T-cell (primary cell): ENCODE measurements around the gene ARHGAP40. TPM values are rescaled to one million over a fixed set of nuclear protein-coding genes. Genes with fewer than 3 reads are reported as not detected.

Source experiments
- ATAC-seq, 4 experiments: fragments of 200-7000 bp in 3 of 4; fragments of 150-1000 bp in 1 of 4; cut with Tn5 transposase; replicated peaks in 1 of 4; 1 replicate in 3 of 4; 2 replicates in 1 of 4; pipeline ENCODE4 v1.10.0; 2021; ENCODE audit warnings: moderate library complexity in 3 of 4, mild to moderate bottlenecking in 2 of 4, moderate number of reproducible peaks in 1 of 4
- CTCF ChIA-PET, 2 donors: fragments of 300-600 bp; sonication (Branson Sonifier 250); formaldehyde crosslinking; loops; one replicate each; lab custom pipeline; 2022; ENCODE audit warnings: antibody characterized with exemption in 2 of 2; lab: Charles Lee
- POLR2A ChIA-PET, 2 donors: fragments of 300-600 bp; sonication (Branson Sonifier 250); formaldehyde crosslinking; loops; one replicate each; lab custom pipeline; 2022; ENCODE audit warnings: antibody characterized with exemption in 2 of 2; lab: Charles Lee
- DNase-seq, 35 experiments: peaks; one replicate each; pipeline versions ENCODE4 v3.0.0 to v3.0.0-alpha.2; 2013 to 2023
- H3K27ac ChIP-seq: one replicate; pipeline ENCODE4 v1.5.1; 2013; ENCODE audit warnings: low read length
- H3K27me3 ChIP-seq, 2 experiments: replicated peaks in 1 of 2; 1 replicate in 1 of 2; 2 replicates in 1 of 2; pipeline versions ENCODE4 v1.6.1 to v1.7.0; 2013; ENCODE audit warnings: low read length in 1 of 2, mixed read lengths in 1 of 2; ENCODE audit not compliant: control insufficient read depth in 2 of 2, insufficient read depth in 2 of 2; ENCODE audit errors: extremely low read depth in 1 of 2
- H3K36me3 ChIP-seq, 2 donors: 1 replicate in 1 of 2; 2 replicates in 1 of 2; pipeline versions ENCODE4 v1.6.1 to v1.7.0; 2013; ENCODE audit warnings: low read length in 1 of 2; ENCODE audit not compliant: control insufficient read depth in 2 of 2, insufficient read depth in 1 of 2; ENCODE audit errors: extremely low read depth in 1 of 2
- H3K4me1 ChIP-seq, 2 experiments: 1 replicate in 1 of 2; 2 replicates in 1 of 2; pipeline versions ENCODE4 v1.6.1 to v1.7.0; 2013; ENCODE audit warnings: low read length in 2 of 2, mixed read lengths in 1 of 2; ENCODE audit not compliant: insufficient read depth in 2 of 2, control insufficient read depth in 1 of 2; ENCODE audit errors: extremely low read depth in 1 of 2
- H3K4me3 ChIP-seq, 2 donors: 1 replicate in 1 of 2; 2 replicates in 1 of 2; pipeline versions ENCODE4 v1.5.1 to v1.7.0; 2013; ENCODE audit warnings: mild to moderate bottlenecking in 2 of 2, low read length in 1 of 2, moderate library complexity in 1 of 2; ENCODE audit not compliant: control insufficient read depth in 1 of 2; ENCODE audit errors: extremely low read depth in 1 of 2
- H3K9me3 ChIP-seq: 2 replicates; pipeline ENCODE4 v1.7.0; 2013
- H3K27ac Mint-ChIP-seq, 2 donors: one replicate each; pipeline ENCODE4 v1.8.0; 2020 to 2021; ENCODE audit warnings: mild to moderate bottlenecking in 2 of 2, mixed read lengths in 2 of 2
- H3K27me3 Mint-ChIP-seq, 2 donors: one replicate each; pipeline ENCODE4 v1.8.0; 2021 to 2022; ENCODE audit warnings: mixed read lengths in 2 of 2
- H3K36me3 Mint-ChIP-seq: one replicate; pipeline ENCODE4 v1.8.0; 2021; ENCODE audit warnings: mixed read lengths
- H3K4me1 Mint-ChIP-seq, 3 donors: one replicate each; pipeline ENCODE4 v1.8.0; 2020 to 2022; ENCODE audit warnings: mixed read lengths in 3 of 3, mild to moderate bottlenecking in 1 of 3
- H3K4me3 Mint-ChIP-seq, 3 donors: one replicate each; pipeline ENCODE4 v1.8.0; 2020 to 2022; ENCODE audit warnings: mild to moderate bottlenecking in 3 of 3, mixed read lengths in 3 of 3, moderate library complexity in 3 of 3
- H3K9me3 Mint-ChIP-seq, 3 donors: one replicate each; pipeline ENCODE4 v1.8.0; 2020 to 2022; ENCODE audit warnings: mixed read lengths in 3 of 3
- WGBS: methylation state at CpG from one replicate; pipeline ENCODE4 v1.1.5; 2013; ENCODE audit warnings: missing lambda C conversion rate; ENCODE audit not compliant: insufficient coverage; 5-methylcytosine and 5-hydroxymethylcytosine counted together
- total RNA-seq, 35 experiments: library from RNA in 6 of 35; stranded (reverse) in 6 of 35; fragments of 120-200 nt in 1 of 35; gene quantifications; one replicate each; pipeline versions ENCODE4 v1.2.1 to v1.2.4 and lab custom pipeline; 2013 to 2026

The ARHGAP40 gene
- total RNA-seq, 5 donors from 2014 or later (not counting 1 experiment from before 2014, with no cell fraction given): 0.28 TPM; not detected in 4

DNA sequence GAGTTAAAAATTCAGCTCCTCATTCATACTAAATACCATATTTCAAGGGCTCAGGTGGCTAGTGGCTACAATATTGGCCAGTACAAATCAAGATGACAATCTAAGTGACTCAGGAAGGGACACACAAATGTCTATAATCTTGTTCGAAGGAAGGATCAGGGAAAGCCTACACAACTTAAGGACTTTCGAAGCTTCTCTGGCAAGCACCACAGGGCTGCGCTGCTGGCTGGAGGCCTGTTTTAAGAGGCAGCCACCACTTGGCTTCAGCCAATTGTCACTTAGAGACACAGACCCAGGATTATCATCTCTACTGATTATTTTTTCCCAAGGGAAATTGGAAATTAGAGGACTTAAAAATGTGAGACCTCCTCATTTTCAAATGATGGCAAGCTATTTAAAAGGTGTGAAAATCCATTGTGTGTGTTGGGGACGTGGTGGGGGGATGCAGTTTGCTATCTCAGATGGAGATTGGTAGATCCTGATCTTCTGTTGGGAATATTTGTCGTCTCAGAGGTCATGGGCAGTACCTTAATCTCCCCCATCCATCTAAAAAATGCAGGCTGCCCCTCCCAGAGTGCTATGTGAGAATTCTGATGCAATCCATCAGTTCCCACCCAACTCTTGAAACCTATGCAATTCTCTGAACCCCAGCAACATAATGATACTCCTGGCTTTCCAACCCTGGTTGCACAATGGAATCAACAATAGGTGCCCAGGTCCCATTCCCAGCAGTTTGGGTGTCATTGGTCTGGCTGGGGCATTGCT lies 11.3 kb downstream of the ARHGAP40 start:
- ChIA-PET CTCF (no interaction called here), POLR2A (no interaction called here)
- Histone ChIP-seq H3K4me3 (no peak overlapping the region), H3K4me1 (no peaks in the 10 kb centered on the region), H3K36me3 (no peaks in the 10 kb centered on the region), H3K27ac (no peak overlapping the region), H3K27me3 (peaks cover 0 to 29% of the 10 kb centered on the region in 2 experiments), H3K9me3 (no peaks in the 10 kb centered on the region)
- Mint-ChIP-seq H3K4me3 (no peak overlapping the region), H3K27me3 (peaks cover 20 to 21% of the 10 kb centered on the region in 2 donors), H3K36me3 (no peaks in the 10 kb centered on the region), H3K27ac (no peak overlapping the region), H3K9me3 (no peaks in the 10 kb centered on the region), H3K4me1 (no peaks in the 10 kb centered on the region)
- WGBS: 100% methylated on average over 2 of the region's 5 CpGs
- ATAC-seq (no peak), DNase-seq (no peak)

DNA sequence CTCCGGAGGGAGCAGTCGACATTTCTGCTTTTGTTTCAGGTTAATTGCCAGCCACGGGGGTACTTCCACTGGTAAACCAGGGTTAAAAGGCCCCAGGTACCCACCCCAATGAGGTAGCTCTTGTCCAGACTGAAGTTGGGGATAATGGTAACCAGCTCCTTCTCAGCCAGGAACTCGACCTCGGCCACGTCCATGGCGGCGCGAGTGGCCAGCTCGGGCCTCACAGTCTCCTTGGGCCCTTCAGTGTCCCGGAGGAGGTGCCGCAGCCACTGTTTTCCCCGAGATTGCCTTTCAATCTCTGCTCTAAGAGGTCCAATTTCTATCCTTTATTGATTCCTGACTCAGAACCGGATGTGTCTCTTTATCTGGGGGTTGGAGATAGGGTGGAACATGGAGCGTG lies 13.7 kb downstream of the ARHGAP40 start:
- Mint-ChIP-seq H3K4me1 (no peaks in the 10 kb centered on the region), H3K36me3 (no peaks in the 10 kb centered on the region), H3K27me3 (peaks cover 29 to 31% of the 10 kb centered on the region in 2 donors), H3K4me3 (no peak overlapping the region), H3K27ac (no peak overlapping the region), H3K9me3 (no peaks in the 10 kb centered on the region)
- H3K4me1 ChIP-seq: no peaks in the 10 kb centered on the region
- H3K27ac ChIP-seq: no peak overlapping the region
- H3K27me3 ChIP-seq: peaks cover 0 to 32% of the 10 kb centered on the region in 2 experiments
- POLR2A ChIA-PET: no interaction called here
- CTCF ChIA-PET: no interaction called here
- ATAC-seq (no peak), DNase-seq (no peak)
- WGBS: 85% methylated on average over 12 of the region's 15 CpGs
- H3K9me3 ChIP-seq: no peaks in the 10 kb centered on the region
- no peak overlapping the region for H3K4me3 ChIP-seq
- no peaks in the 10 kb centered on the region for H3K36me3 ChIP-seq

DNA sequence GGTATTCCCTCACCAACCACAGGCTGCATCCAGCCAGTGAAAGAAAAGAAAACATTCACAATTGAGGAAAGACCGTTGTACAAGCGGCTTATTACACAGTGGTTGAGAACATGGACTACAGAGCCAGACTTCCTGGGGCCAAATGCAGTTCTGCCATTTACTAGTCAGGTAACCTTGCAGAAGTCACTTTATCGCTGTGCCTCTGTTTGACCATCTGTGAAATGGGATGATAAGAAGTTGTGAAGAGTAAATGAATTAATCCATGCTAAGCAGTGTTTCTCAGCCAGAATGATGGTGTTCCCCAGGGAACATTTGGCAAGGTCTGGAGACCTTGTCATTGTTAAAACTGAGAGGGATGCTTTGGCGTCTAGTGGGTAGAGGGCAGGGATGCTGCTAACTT lies 14.8 kb downstream of the ARHGAP40 start:
- Mint-ChIP-seq H3K4me3 (no peak overlapping the region), H3K27me3 (peaks cover 35 to 36% of the 10 kb centered on the region in 2 donors), H3K27ac (no peak overlapping the region), H3K9me3 (no peaks in the 10 kb centered on the region), H3K4me1 (no peaks in the 10 kb centered on the region), H3K36me3 (no peaks in the 10 kb centered on the region)
- Histone ChIP-seq H3K4me3 (no peak overlapping the region), H3K36me3 (no peaks in the 10 kb centered on the region), H3K27ac (no peak overlapping the region), H3K4me1 (no peaks in the 10 kb centered on the region), H3K27me3 (peaks cover 2 to 38% of the 10 kb centered on the region in 2 experiments), H3K9me3 (no peaks in the 10 kb centered on the region)
- DNase-seq: no peak
- WGBS: 65% methylated on average over 2 of the region's 4 CpGs
- no peak for ATAC-seq
- ChIA-PET CTCF (no interaction called here), POLR2A (no interaction called here)

DNA sequence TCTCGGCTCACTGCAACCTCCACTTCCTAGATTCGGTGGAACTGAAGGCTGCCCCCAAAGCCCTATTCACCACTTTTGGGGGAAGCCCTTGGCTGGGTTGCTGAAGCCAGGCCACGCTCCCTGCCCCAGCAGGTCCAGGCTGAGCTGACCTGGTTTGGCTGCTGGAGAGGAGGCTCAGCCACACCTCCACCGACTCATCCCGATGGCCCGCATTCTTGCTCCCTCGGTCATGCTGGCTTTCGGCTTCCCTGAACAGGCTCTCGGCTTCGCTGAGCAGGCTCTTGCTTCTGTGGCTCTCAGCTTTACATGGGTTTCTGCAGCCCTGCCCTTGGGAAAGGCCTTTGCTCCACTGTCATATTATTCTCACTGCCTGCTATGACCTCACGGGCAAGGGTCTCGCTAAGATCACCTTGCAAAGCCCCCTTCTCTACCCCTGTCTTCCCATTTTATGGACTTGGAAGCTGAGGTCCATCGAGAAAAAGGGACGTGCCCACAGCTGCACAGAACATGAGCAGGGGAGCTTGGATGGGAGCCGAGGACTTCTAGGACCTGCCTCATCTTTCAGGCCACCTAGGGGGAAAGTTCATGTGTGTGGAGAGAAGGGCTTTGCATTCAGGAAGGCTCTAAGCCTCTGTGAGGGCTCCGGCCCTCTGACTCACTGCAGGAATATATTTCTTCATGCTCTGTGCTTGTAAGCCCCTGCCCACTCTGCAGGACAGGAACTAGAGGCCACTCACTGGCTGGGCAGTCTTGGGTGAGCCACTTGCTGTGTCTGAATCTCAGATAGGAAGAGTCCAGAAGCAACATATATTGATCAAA lies 15.6 kb downstream of the ARHGAP40 start:
- H3K27me3 Mint-ChIP-seq: peaks cover 36% of the 10 kb centered on the region in 2 donors
- H3K27me3 ChIP-seq: peaks cover 2 to 38% of the 10 kb centered on the region in 2 experiments
- no peaks in the 10 kb centered on the region for H3K4me1 Mint-ChIP-seq
- WGBS: 77% methylated on average over 13 of the region's 16 CpGs
- H3K9me3 Mint-ChIP-seq: no peaks in the 10 kb centered on the region
- H3K4me3 ChIP-seq: no peak overlapping the region
- H3K27ac ChIP-seq: no peak overlapping the region
- H3K36me3 Mint-ChIP-seq: no peaks in the 10 kb centered on the region
- no peak for ATAC-seq
- ChIA-PET CTCF (interaction anchor here (0.5 to 0.7 kb wide), 3 partner anchors 13 to 520 kb away, joined by 3 to 4 read pairs (median 3); no protein-coding TSS in a partner anchor), POLR2A (no interaction called here)
- H3K4me1 ChIP-seq: no peaks in the 10 kb centered on the region
- no peaks in the 10 kb centered on the region for H3K9me3 ChIP-seq
- no peaks in the 10 kb centered on the region for H3K36me3 ChIP-seq
- no peak overlapping the region for H3K4me3 Mint-ChIP-seq
- H3K27ac Mint-ChIP-seq: no peak overlapping the region
- DNase-seq: no peak

DNA sequence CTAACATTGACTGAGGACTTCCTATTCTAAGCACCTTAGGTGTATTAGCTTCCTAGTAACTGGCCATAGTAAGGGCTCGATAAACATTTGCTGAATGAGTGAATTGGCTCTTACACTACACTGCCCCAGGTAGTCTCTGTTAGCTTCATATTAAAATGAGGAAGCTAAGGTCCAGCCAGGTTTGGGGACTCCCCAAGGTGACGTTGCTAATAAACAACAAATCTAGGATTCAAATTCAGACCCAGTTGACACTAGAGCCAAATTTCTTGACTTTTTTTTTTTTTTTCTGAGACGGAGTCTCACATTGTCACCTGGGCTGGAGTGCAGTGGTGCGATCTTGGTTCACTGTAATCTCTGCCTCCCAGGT lies 16.2 kb downstream of the ARHGAP40 start:
- POLR2A ChIA-PET: no interaction called here
- WGBS: 76% methylated on average over 3 of the region's 4 CpGs
- peaks cover 36% of the 10 kb centered on the region in 2 donors for H3K27me3 Mint-ChIP-seq

DNA sequence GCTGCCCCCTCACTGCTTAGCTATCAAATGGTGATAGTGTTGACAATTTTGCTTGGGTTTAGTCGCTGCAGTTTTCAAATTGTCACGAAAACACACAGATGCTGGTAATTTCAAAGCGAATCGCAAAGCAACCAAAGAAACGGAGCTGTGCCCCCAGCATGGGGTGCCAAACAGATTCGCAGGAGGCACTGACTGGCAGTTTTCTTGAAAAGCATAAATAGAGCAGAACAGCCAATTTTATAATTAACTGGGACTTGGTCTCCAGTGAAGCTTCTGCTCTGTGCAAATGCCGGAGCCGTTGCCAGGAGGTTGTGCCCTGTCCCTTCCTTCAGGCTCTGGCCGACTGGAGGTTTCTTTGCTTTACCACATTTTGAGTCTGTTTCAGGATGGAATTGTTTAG lies 18.8 kb downstream of the ARHGAP40 start:
- Histone ChIP-seq H3K9me3 (no peaks in the 10 kb centered on the region), H3K36me3 (no peaks in the 10 kb centered on the region), H3K4me1 (no peaks in the 10 kb centered on the region), H3K27ac (no peak overlapping the region), H3K4me3 (no peak overlapping the region), H3K27me3 (peaks cover 2 to 36% of the 10 kb centered on the region in 2 experiments)
- Mint-ChIP-seq H3K27ac (no peak overlapping the region), H3K27me3 (peaks cover 30 to 32% of the 10 kb centered on the region in 2 donors), H3K4me1 (no peaks in the 10 kb centered on the region), H3K4me3 (no peak overlapping the region), H3K36me3 (no peaks in the 10 kb centered on the region), H3K9me3 (peaks cover 0 to 11% (median 4%) of the 10 kb centered on the region in 3 donors)
- CTCF ChIA-PET: interaction anchor here in 1 of 2 donors (0.5 kb wide), 1 partner anchor 424 kb away, joined by 8 read pairs; no protein-coding TSS in a partner anchor
- DNase-seq (no peak), ATAC-seq (no peak)
- WGBS: 66% methylated on average over 8 of the region's 9 CpGs
- POLR2A ChIA-PET: no interaction called here

More for the DNA sequence above, 16.2 kb downstream of the ARHGAP40 start:
- Histone ChIP-seq H3K36me3 (no peaks in the 10 kb centered on the region), H3K4me1 (no peaks in the 10 kb centered on the region), H3K27me3 (peaks cover 2 to 38% of the 10 kb centered on the region in 2 experiments), H3K27ac (no peak overlapping the region), H3K4me3 (no peak overlapping the region), H3K9me3 (no peaks in the 10 kb centered on the region)
- Mint-ChIP-seq H3K36me3 (no peaks in the 10 kb centered on the region), H3K4me1 (no peaks in the 10 kb centered on the region), H3K9me3 (no peaks in the 10 kb centered on the region), H3K4me3 (no peak overlapping the region), H3K27ac (no peak overlapping the region)
- ATAC-seq: no peak
- CTCF ChIA-PET: interaction anchor here (0.5 to 0.6 kb wide), 2 partner anchors 12 to 87 kb away, joined by 3 to 4 read pairs; no protein-coding TSS in a partner anchor
- no peak for DNase-seq
